NOMO-1 (cell line): ENCODE measurements around the gene CCDC174.

Experiments used
- DNase-seq, 2 experiments: peaks; one replicate each; lab custom pipeline; 2025; ENCODE audit not compliant: unreplicated experiment in 2 of 2; lab: John Stamatoyannopoulos, UW

The CCDC174 gene

GRCh38 chr3:14698601-14699244 lies 47.2 kb downstream of the CCDC174 start:
- DNase-seq = no peak

GRCh38 chr3:14699643-14700042 lies 48.1 kb downstream of the CCDC174 start:
- no peak for DNase-seq

GRCh38 chr3:14700891-14701290 lies 49.3 kb downstream of the CCDC174 start:
- DNase-seq = no peak

- DNase-seq = no peak
Measured at GRCh38 chr3:14701676-14702075, 50.1 kb downstream of the CCDC174 start.

GRCh38 chr3:14703128-14703750 lies 51.7 kb downstream of the CCDC174 start:
- DNase-seq = no peak

GRCh38 chr3:14703791-14704190 lies 52.2 kb downstream of the CCDC174 start:
- no peak for DNase-seq

GRCh38 chr3:14706096-14706495 lies 54.5 kb downstream of the CCDC174 start:
- no peak for DNase-seq

- no peak for DNase-seq
Measured at GRCh38 chr3:14716591-14716990, 65.0 kb downstream of the CCDC174 start.

GRCh38 chr3:14717307-14717706 lies 65.7 kb downstream of the CCDC174 start:
- no peak for DNase-seq

GRCh38 chr3:14718539-14718938 lies 67.0 kb downstream of the CCDC174 start:
- no peak for DNase-seq

GRCh38 chr3:14719006-14719405 lies 67.4 kb downstream of the CCDC174 start:
- no peak for DNase-seq

GRCh38 chr3:14721126-14721864 lies 69.7 kb downstream of the CCDC174 start:
- DNase-seq = no peak
